SK-N-SH (cell line): ENCODE measurements around the gene SRRT.

Experiments used
- TEAD4 ChIP-seq: IDR thresholded peaks from 2 replicates; pipeline ENCODE4 v1.4.0; 2012; ENCODE audit warnings: mild to moderate bottlenecking, borderline replicate concordance; ENCODE audit not compliant: insufficient read depth
- TF ChIP-seq, protein P1 (sequence below): fragments of 200-600 bp; sonication (generic); IDR thresholded peaks from 2 replicates; pipeline ENCODE4 v1.6.1; 2017; ENCODE audit warnings: antibody characterized with exemption, mild to moderate bottlenecking, moderate library complexity

- no peak for TF ChIP-seq TEAD4
- TF ChIP-seq, protein P1, sequence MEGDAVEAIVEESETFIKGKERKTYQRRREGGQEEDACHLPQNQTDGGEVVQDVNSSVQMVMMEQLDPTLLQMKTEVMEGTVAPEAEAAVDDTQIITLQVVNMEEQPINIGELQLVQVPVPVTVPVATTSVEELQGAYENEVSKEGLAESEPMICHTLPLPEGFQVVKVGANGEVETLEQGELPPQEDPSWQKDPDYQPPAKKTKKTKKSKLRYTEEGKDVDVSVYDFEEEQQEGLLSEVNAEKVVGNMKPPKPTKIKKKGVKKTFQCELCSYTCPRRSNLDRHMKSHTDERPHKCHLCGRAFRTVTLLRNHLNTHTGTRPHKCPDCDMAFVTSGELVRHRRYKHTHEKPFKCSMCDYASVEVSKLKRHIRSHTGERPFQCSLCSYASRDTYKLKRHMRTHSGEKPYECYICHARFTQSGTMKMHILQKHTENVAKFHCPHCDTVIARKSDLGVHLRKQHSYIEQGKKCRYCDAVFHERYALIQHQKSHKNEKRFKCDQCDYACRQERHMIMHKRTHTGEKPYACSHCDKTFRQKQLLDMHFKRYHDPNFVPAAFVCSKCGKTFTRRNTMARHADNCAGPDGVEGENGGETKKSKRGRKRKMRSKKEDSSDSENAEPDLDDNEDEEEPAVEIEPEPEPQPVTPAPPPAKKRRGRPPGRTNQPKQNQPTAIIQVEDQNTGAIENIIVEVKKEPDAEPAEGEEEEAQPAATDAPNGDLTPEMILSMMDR: no peak
Observed at GRCh38 chr7:100880645-100881044, 5.7 kb downstream of the SRRT start.
